Duodenal mucosa (tissue), 2 donors: Measurements from ENCODE around the gene CCR5AS.
"Not testable (repeated sequence)": the region's sequence is repeated elsewhere in the genome, so short reads cannot be mapped to it uniquely, and the experiment has no call there.

ENCODE experiments used
- H3K27ac ChIP-seq: one replicate; pipeline ENCODE4 v1.7.0; 2013; ENCODE audit warnings: low read depth, low read length
- H3K27me3 ChIP-seq, 2 donors: one replicate each; pipeline ENCODE4 v1.7.0; 2013; ENCODE audit warnings: low read length in 2 of 2, control low read depth in 1 of 2; ENCODE audit not compliant: insufficient read depth in 2 of 2, control insufficient read depth in 1 of 2
- H3K36me3 ChIP-seq, 2 donors: one replicate each; pipeline ENCODE4 v1.7.0; 2013; ENCODE audit warnings: low read length in 2 of 2, control low read depth in 1 of 2; ENCODE audit not compliant: insufficient read depth in 2 of 2, control insufficient read depth in 1 of 2
- H3K4me1 ChIP-seq, 2 donors: one replicate each; pipeline ENCODE4 v1.7.0; 2013; ENCODE audit warnings: low read length in 2 of 2, control low read depth in 1 of 2; ENCODE audit not compliant: insufficient read depth in 2 of 2, control insufficient read depth in 1 of 2
- H3K4me3 ChIP-seq, 2 donors: one replicate each; pipeline ENCODE4 v1.7.0; 2013; ENCODE audit warnings: low read length in 2 of 2, low read depth in 1 of 2
- H3K9ac ChIP-seq, 2 donors: one replicate each; pipeline ENCODE4 v1.7.0; 2013; ENCODE audit warnings: low read length in 2 of 2, low read depth in 1 of 2
- H3K9me3 ChIP-seq, 2 donors: one replicate each; pipeline ENCODE4 v1.7.0; 2013; ENCODE audit warnings: low read length in 2 of 2, control low read depth in 1 of 2; ENCODE audit not compliant: control insufficient read depth in 1 of 2

The CCR5AS gene

GRCh38 chr3:46427916-46428833 is 21.3 kb upstream of the CCR5AS start:
- Histone ChIP-seq H3K36me3 (no peaks in the 10 kb centered on the region), H3K27me3 (no peaks in the 10 kb centered on the region), H3K4me1 (peaks cover 4% of the 10 kb centered on the region in 2 donors), H3K9me3 (no peaks in the 10 kb centered on the region), H3K9ac (no peak overlapping the region), H3K4me3 (no peak overlapping the region), H3K27ac (no peak overlapping the region)

GRCh38 chr3:46427404-46427803 is 20.5 kb upstream of the CCR5AS start:
- H3K4me1 ChIP-seq, H3K9ac ChIP-seq, H3K36me3 ChIP-seq, H3K27me3 ChIP-seq, H3K9me3 ChIP-seq, H3K27ac ChIP-seq, H3K4me3 ChIP-seq: not testable (repeated sequence)

DNA sequence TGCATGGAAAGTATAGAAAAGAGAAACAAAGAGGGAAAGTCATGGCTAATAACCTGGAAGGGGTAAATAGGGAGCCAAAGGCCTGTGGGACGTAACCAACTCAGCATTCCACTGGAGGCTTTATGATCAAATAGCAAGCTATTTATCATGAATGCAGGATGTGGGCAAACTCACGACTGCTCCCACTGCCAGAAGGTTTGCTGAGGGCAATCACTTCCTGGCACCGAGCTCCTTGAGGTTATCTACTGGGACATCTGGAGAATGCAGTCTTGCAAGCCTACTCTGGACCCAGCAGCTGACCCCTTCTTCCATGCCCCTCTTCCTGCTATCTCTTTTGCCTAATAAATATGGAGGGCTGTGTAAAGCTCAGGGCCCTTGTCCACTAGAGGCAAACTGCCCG is 19.6 kb upstream of the CCR5AS start:
- not testable (repeated sequence) for H3K9me3 ChIP-seq, H3K27ac ChIP-seq, H3K4me3 ChIP-seq, H3K4me1 ChIP-seq, H3K9ac ChIP-seq, H3K36me3 ChIP-seq, H3K27me3 ChIP-seq

GRCh38 chr3:46423588-46423987 is 16.7 kb upstream of the CCR5AS start:
- Histone ChIP-seq H3K4me3 (no peak overlapping the region), H3K27me3 (no peaks in the 10 kb centered on the region), H3K36me3 (no peaks in the 10 kb centered on the region), H3K9ac (no peak overlapping the region), H3K4me1 (peaks cover under 1 to 2% of the 10 kb centered on the region in 2 donors), H3K27ac (no peak overlapping the region), H3K9me3 (no peaks in the 10 kb centered on the region)

DNA sequence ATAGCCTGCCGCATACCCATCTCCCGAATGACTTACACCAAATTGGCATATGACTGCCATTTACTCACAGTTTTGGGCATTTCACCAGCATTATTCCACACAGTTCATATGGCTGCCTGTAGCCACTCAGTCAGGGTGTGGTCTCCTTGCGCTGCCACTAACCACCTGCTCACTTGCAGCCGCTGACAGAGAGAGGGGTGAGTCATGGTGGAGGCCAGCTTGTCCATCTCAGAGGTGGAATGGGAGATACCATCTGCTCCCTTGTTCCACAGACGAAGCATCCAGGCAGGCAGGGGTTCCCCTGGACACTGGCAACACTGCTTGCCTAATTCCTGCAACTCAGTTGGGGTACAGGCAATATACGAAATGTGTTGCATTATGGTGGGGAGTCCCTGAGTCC is 15.8 kb upstream of the CCR5AS start:
- H3K36me3 ChIP-seq, result no peaks in the 10 kb centered on the region
- H3K9me3 ChIP-seq, result no peaks in the 10 kb centered on the region
- no peak overlapping the region for H3K27ac ChIP-seq
- H3K9ac ChIP-seq, result no peak overlapping the region
- H3K4me1 ChIP-seq, result no peaks in the 10 kb centered on the region
- no peak overlapping the region for H3K4me3 ChIP-seq
- no peaks in the 10 kb centered on the region for H3K27me3 ChIP-seq

GRCh38 chr3:46420931-46421330 is 14.1 kb upstream of the CCR5AS start:
- Histone ChIP-seq H3K9me3 (no peaks in the 10 kb centered on the region), H3K27ac (no peak overlapping the region), H3K9ac (no peak overlapping the region), H3K4me3 (no peak overlapping the region), H3K4me1 (peaks cover 9 to 10% of the 10 kb centered on the region in 2 donors), H3K36me3 (no peaks in the 10 kb centered on the region), H3K27me3 (no peaks in the 10 kb centered on the region)

GRCh38 chr3:46419816-46420215 is 12.9 kb upstream of the CCR5AS start:
- H3K27me3 ChIP-seq, result no peaks in the 10 kb centered on the region
- no peak overlapping the region for H3K9ac ChIP-seq
- H3K9me3 ChIP-seq, result no peaks in the 10 kb centered on the region
- no peak overlapping the region for H3K4me3 ChIP-seq
- no peak overlapping the region for H3K27ac ChIP-seq
- no peaks in the 10 kb centered on the region for H3K36me3 ChIP-seq
- H3K4me1 ChIP-seq, result peaks cover 11 to 12% of the 10 kb centered on the region in 2 donors

- no peak overlapping the region for H3K9ac ChIP-seq
- H3K4me1 ChIP-seq, result peaks cover 11 to 12% of the 10 kb centered on the region in 2 donors
- H3K36me3 ChIP-seq, result no peaks in the 10 kb centered on the region
- no peak overlapping the region for H3K4me3 ChIP-seq
- no peaks in the 10 kb centered on the region for H3K9me3 ChIP-seq
- H3K27ac ChIP-seq, result no peak overlapping the region
- H3K27me3 ChIP-seq, result no peaks in the 10 kb centered on the region
Measured at GRCh38 chr3:46417841-46418611, 11.2 kb upstream of the CCR5AS start.

- H3K4me1 ChIP-seq, result peaks cover 11 to 12% of the 10 kb centered on the region in 2 donors
- no peak overlapping the region for H3K27ac ChIP-seq
Measured at GRCh38 chr3:46416811-46417510, 10.1 kb upstream of the CCR5AS start.

More at GRCh38 chr3:46416811-46417510, 10.1 kb upstream of the CCR5AS start:
- Histone ChIP-seq H3K27me3 (no peaks in the 10 kb centered on the region), H3K4me3 (no peak overlapping the region), H3K36me3 (no peaks in the 10 kb centered on the region), H3K9me3 (no peaks in the 10 kb centered on the region), H3K9ac (no peak overlapping the region)
